ENCODE results near the gene ESRP2. TPM values are rescaled to one million over a fixed set of nuclear protein-coding genes. Genes with fewer than 3 reads are reported as not detected.

ESRP2 gene
- total RNA-seq, 1 donor from 2014 or later, result 64.5 TPM

DNA sequence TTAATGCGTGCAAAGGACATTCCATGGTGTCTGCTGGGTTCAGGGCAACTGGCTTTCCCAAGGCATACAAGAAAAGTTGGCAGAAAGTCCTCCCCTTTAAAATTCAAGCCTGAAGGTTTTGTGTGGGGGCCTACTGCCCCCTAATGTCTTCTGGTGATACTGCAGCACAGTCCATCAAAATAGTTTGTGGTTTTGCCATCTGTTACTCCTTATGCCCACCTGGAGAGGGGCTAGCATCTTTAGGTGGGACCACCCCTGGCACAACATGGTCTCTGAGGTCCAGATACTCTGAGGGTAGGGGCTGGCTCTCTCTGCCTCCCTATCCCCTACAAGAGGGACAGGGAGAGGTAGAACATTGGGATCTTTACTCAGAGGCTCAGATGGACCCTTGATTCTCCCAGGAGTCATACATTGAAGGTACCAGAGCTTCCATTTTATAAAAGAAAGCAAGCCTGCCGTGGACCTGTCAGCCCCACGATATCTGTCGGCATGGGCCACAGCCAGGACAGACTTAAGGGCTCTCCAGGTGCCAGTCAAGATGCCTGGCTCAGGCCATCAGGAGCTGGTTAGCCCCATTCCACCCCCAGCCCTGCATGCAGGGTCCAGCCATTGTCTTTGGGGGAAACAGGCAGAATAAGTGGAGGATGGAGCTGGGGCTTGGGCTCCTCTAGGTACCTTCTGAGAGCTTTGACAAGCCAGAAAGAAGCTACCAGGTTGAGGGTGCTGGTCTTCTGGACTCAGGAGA, 6.3 kb downstream of the ESRP2 start:
- DNase-seq (no peak), ATAC-seq (peak; percentile 12 to 15)
- H3K27me3 ChIP-seq (ENCODE audit: low read depth), result no peaks in the 10 kb centered on the region
- no peak overlapping the region for H3K4me3 ChIP-seq
- H3K27ac ChIP-seq, result no peak overlapping the region
- intact Hi-C loops (cut with DNase I), result no loop called here
- TF ChIP-seq, protein P1, sequence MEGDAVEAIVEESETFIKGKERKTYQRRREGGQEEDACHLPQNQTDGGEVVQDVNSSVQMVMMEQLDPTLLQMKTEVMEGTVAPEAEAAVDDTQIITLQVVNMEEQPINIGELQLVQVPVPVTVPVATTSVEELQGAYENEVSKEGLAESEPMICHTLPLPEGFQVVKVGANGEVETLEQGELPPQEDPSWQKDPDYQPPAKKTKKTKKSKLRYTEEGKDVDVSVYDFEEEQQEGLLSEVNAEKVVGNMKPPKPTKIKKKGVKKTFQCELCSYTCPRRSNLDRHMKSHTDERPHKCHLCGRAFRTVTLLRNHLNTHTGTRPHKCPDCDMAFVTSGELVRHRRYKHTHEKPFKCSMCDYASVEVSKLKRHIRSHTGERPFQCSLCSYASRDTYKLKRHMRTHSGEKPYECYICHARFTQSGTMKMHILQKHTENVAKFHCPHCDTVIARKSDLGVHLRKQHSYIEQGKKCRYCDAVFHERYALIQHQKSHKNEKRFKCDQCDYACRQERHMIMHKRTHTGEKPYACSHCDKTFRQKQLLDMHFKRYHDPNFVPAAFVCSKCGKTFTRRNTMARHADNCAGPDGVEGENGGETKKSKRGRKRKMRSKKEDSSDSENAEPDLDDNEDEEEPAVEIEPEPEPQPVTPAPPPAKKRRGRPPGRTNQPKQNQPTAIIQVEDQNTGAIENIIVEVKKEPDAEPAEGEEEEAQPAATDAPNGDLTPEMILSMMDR (IDR thresholded peaks at IDR 0.05), result peak; percentile 84
- peaks cover 71% of the 10 kb centered on the region for H3K36me3 ChIP-seq
- H3K4me1 ChIP-seq, result peaks cover 38% of the 10 kb centered on the region
- no peaks in the 10 kb centered on the region for H3K9me3 ChIP-seq

DNA sequence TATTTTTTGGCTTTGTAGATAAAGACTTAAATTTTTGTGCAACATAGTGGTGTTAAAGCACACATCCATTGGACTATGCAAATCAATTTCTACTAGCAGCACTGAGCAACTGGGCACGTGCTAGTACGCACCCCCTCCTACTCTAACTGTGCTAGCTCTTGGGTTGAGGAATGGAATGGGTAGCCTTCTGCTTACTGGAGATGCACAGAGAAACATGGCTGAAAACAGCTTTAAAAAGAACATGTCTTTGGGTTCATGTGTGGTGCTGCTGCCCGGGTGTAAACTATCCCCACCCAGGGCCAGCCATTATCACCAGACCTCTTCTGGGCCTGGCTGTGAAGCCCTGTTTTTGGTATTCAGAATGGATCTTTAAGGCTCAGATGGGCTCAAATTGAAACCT, 7.3 kb downstream of the ESRP2 start:
- H3K36me3 ChIP-seq, result peaks cover 71% of the 10 kb centered on the region
- H3K27me3 ChIP-seq (ENCODE audit: low read depth), result no peaks in the 10 kb centered on the region
- DNase-seq (no peak), ATAC-seq (no peak)
- H3K4me1 ChIP-seq, result peaks cover 30% of the 10 kb centered on the region
- intact Hi-C loops (cut with DNase I), result no loop called here
- TF ChIP-seq, protein P1 (IDR thresholded peaks at IDR 0.05), result no peak
- peak overlapping the region; percentile 46 for H3K27ac ChIP-seq
- H3K9me3 ChIP-seq, result no peaks in the 10 kb centered on the region
- H3K4me3 ChIP-seq, result no peak overlapping the region

DNA sequence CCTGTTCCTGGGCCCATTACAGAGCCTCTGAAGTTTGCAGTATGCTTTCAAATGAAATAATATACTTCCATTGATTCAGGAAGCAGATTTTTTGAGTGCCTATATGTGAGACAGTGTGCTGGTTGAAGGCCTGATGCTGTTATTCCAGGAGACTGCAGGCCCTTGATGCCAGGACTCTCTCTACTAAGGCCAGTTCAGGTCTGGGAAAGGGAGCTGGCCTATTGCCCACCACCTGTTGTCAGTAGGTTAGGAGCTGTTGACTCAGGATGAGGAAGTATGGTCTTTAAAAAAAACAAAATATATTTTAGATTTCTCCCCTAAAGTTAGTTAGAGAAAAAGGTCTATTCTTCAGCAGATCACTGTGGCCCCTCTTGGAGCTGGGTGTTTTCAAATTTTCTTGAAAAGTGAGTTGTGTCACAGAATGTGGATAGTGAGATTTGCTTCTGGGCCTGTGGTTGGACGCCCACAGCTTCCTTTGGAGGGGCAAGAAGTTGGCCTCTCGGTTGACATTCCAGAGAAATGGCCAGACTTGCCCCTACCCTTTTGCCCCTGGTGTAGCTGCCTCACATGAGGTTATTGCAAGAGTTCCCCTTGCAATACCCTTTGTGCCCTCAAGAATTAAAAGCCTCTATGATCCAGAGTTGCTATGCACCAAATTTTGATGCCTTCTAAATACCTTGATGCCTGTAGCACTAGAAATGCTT, 7.9 kb downstream of the ESRP2 start:
- DNase-seq, result no peak
- Histone ChIP-seq H3K9me3 (no peaks in the 10 kb centered on the region), H3K4me3 (no peak overlapping the region), H3K4me1 (peaks cover 25% of the 10 kb centered on the region), H3K27ac (peak overlapping the region; percentile 36), H3K36me3 (peaks cover 69% of the 10 kb centered on the region), H3K27me3 (ENCODE audit: low read depth) (no peaks in the 10 kb centered on the region)
- intact Hi-C loops (cut with DNase I), result no loop called here
- TF ChIP-seq, protein P1 (IDR thresholded peaks at IDR 0.05), result no peak
- no peak for ATAC-seq

DNA sequence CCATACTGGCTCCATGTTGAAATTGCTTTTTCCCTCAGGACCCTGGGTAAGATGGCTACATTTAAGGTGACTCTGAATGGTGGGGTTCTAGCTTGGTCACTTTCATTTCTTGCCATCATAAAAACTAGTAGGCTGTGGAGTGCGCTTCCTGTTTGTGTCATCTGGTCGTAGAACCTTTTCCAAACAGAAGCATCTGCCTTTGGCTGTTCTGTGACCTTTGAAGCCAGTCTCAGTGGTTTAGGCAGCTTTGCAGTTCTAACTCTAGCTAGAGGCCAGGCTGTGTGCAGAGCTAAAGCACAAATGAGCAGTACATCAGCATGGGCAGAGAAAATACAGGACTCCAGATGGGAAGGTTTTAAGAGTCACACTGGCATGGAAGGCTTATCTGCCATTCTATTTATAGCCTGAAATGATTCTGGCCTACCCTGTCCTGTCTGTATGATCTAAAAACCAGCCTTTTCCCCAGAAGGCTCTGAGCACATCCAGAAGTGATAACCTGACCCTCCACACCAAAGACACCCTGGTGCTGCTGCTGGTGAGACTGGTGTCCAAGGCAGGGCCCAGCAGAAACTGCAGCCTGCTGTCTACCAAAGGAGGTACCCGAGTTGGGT, 8.6 kb downstream of the ESRP2 start:
- intact Hi-C loops (cut with DNase I), result no loop called here
- Histone ChIP-seq H3K36me3 (peaks cover 66% of the 10 kb centered on the region), H3K9me3 (no peaks in the 10 kb centered on the region), H3K4me3 (no peak overlapping the region), H3K27ac (peak overlapping the region; percentile 36), H3K27me3 (ENCODE audit: low read depth) (no peaks in the 10 kb centered on the region), H3K4me1 (peaks cover 25% of the 10 kb centered on the region)
- ATAC-seq (no peak), DNase-seq (no peak)
- TF ChIP-seq, protein P1 (IDR thresholded peaks at IDR 0.05), result no peak

DNA sequence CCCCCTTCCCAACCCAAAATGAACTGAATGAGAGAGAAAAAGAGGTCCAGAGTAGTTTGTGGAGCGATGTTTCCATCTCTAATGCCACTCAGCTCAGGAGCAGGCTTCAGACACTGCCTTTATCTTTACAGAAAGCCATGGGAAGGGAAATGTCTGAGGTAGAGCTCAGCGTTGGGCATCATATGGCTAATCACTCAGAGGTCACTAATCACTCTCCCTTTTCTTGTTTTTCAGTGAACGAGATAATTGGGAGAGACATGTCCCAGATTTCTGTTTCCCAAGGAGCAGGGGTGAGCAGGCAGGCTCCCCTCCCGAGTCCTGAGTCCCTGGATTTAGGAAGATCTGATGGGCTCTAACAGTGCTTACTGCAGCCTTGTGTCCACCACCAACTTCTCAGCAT, 9.8 kb downstream of the ESRP2 start:
- intact Hi-C loops (cut with DNase I), result no loop called here
- Histone ChIP-seq H3K27me3 (ENCODE audit: low read depth) (no peaks in the 10 kb centered on the region), H3K4me1 (peaks cover 25% of the 10 kb centered on the region), H3K36me3 (peaks cover 61% of the 10 kb centered on the region), H3K4me3 (no peak overlapping the region), H3K27ac (no peak overlapping the region), H3K9me3 (no peaks in the 10 kb centered on the region)
- TF ChIP-seq, protein P1 (IDR thresholded peaks at IDR 0.05), result no peak
- ATAC-seq (no peak), DNase-seq (no peak)
